Spleen (tissue), 11 donors: ENCODE results near the gene KRT7. TPM values are rescaled to one million over a fixed set of nuclear protein-coding genes. Genes with fewer than 3 reads are reported as not detected.

Experiments
- DNase-seq: peaks from one replicate; pipeline ENCODE4 v3.0.0-alpha.2; 2020
- H3K27ac ChIP-seq, 8 donors: fragments of 200-600 bp; sonication (generic) in 7 of 8; 1 replicate in 4 of 8; 2 replicates in 4 of 8; pipeline versions ENCODE4 v1.5.0 to v1.8.0; 2016 to 2021; ENCODE audit warnings: inconsistent platforms in 4 of 8, mild to moderate bottlenecking in 4 of 8, moderate library complexity in 1 of 8
- H3K27me3 ChIP-seq, 7 donors: fragments of 200-600 bp; sonication (generic) in 6 of 7; replicated peaks in 1 of 7; 1 replicate in 4 of 7; 2 replicates in 3 of 7; pipeline versions ENCODE4 v1.5.0 to v1.8.0; 2016 to 2021; ENCODE audit warnings: inconsistent platforms in 3 of 7, mild to moderate bottlenecking in 1 of 7
- H3K36me3 ChIP-seq, 6 donors: fragments of 200-600 bp; sonication (generic) in 5 of 6; 1 replicate in 4 of 6; 2 replicates in 2 of 6; pipeline versions ENCODE4 v1.5.0 to v1.8.0; 2016 to 2021; ENCODE audit warnings: inconsistent platforms in 2 of 6
- H3K4me1 ChIP-seq, 6 donors: fragments of 200-600 bp; sonication (generic) in 5 of 6; 1 replicate in 3 of 6; 2 replicates in 3 of 6; pipeline versions ENCODE4 v1.5.0 to v1.8.0; 2016 to 2021; ENCODE audit warnings: inconsistent platforms in 3 of 6
- H3K4me3 ChIP-seq, 8 donors: fragments of 200-600 bp; sonication (generic) in 7 of 8; 1 replicate in 4 of 8; 2 replicates in 4 of 8; pipeline versions ENCODE4 v1.5.0 to v1.8.0; 2016 to 2021; ENCODE audit warnings: inconsistent platforms in 4 of 8, mild to moderate bottlenecking in 4 of 8, moderate library complexity in 2 of 8
- H3K9me3 ChIP-seq, 8 donors: fragments of 200-600 bp; sonication (generic) in 7 of 8; 1 replicate in 4 of 8; 2 replicates in 4 of 8; pipeline versions ENCODE4 v1.5.0 to v1.8.0; 2016 to 2021; ENCODE audit warnings: inconsistent platforms in 4 of 8
- CTCF ChIP-seq, 11 experiments: fragments of 200-600 bp in 7 of 11; fragments of 450-650 bp in 4 of 11; sonication (generic) in 4 of 11; IDR thresholded peaks in 8 of 11; conservative IDR thresholded peaks in 3 of 11; 1 replicate in 7 of 11; 2 replicates in 4 of 11; pipeline versions ENCODE4 v1.4.0 to v1.8.0; 2016 to 2021; ENCODE audit warnings: antibody characterized with exemption in 11 of 11, inconsistent platforms in 4 of 11, mild to moderate bottlenecking in 1 of 11
- POLR2A ChIP-seq, 3 donors: fragments of 450-650 bp; IDR thresholded peaks; one replicate each; pipeline ENCODE4 v1.5.1; 2017; ENCODE audit warnings: antibody characterized with exemption in 3 of 3, mild to moderate bottlenecking in 1 of 3
- POLR2AphosphoS5 ChIP-seq, 3 donors: sonication (generic); formaldehyde crosslinking; IDR thresholded peaks; one replicate each; pipeline ENCODE4 v1.5.1; 2017; ENCODE audit warnings: antibody characterized with exemption in 3 of 3
- WGBS, 5 donors: extraction: QIAGEN DNeasy Blood & Tissue Kit in 3 of 5; methylation state at CpG; one replicate each; pipeline versions ENCODE4 v1.1.5 to v1.1.7; 2013 to 2018; 5-methylcytosine and 5-hydroxymethylcytosine counted together
- intact Hi-C: fragments of 100-400 bp; cut with DNase I; formaldehyde crosslinking; loops from one replicate; pipeline ENCODE4 v1.15.0; 2023; ENCODE audit warnings: low total_unique reads
- polyA plus RNA-seq, 3 donors: library from polyadenylated mRNA; stranded (reverse); fragments of 200-250 nt; gene quantifications; one replicate each; pipeline ENCODE4 v1.2.1, GENCODE V29; 2013
- total RNA-seq, 7 donors: library from RNA; depleted of rRNA in 3 of 7; stranded (reverse); fragments of >200 nt in 3 of 7; fragmentation: NEBNext Ultra II Directional in 4 of 7; extraction: Animal tissue kit (Norgen Biotek cat#: 25700) in 4 of 7; gene quantifications; one replicate each; pipeline versions ENCODE4 v1.1.0 to v1.2.1, GENCODE V29; 2016 to 2021
- donor health status: healthy with polysubstance abuse.
- donor health status: DM: no; HTN: no; CAD: no; lungs with moderate emphysema.
- donor health status: DM: no; HTN: no; CAD: no.
- donor health status: Bipolar disorder and iron deficiency.
- donor health status: healthy.
- donor health status: DM: no; HTN: no; CAD: no.
- donor health status: DM: yes; HTN: yes; CAD: no.

KRT7 gene
- total and polyA plus RNA-seq, 10 donors, result 0.73 to 1.9 (median 1.2) TPM; not detected in 3

- H3K4me1 ChIP-seq, result peaks cover 0 to 30% (median 15%) of the 10 kb centered on the region in 6 donors
- peaks cover 5 to 77% (median 28%) of the 10 kb centered on the region in 7 donors for H3K27me3 ChIP-seq
- peak; percentile 46 for DNase-seq
- intact Hi-C loops, result no loop called here
- WGBS, 5 donors, result 58 to 72% (median 69%) methylated on average over 8 of the region's 8 CpGs
- H3K36me3 ChIP-seq, result no peaks in the 10 kb centered on the region
- H3K27ac ChIP-seq, result no peak overlapping the region
- H3K9me3 ChIP-seq, result no peaks in the 10 kb centered on the region
- TF ChIP-seq CTCF (IDR thresholded peaks at IDR 0.05 in 8 of 11, conservative IDR thresholded peaks at IDR 0.05 in 3 of 11), result no peak
- no peak for TF ChIP-seq POLR2AphosphoS5 (IDR thresholded peaks at IDR 0.05)
- no peak for TF ChIP-seq POLR2A (IDR thresholded peaks at IDR 0.05)
- H3K4me3 ChIP-seq, result no peak overlapping the region
Observed at GRCh38 chr12:52230364-52231281, 2.4 kb upstream of the KRT7 start.

GRCh38 chr12:52231305-52232202 is 1.5 kb upstream of the KRT7 start:
- Histone ChIP-seq H3K27me3 (peaks cover 5 to 71% (median 28%) of the 10 kb centered on the region in 7 donors), H3K4me3 (no peak overlapping the region), H3K4me1 (peaks cover 0 to 25% (median 15%) of the 10 kb centered on the region in 6 donors), H3K9me3 (no peaks in the 10 kb centered on the region), H3K36me3 (no peaks in the 10 kb centered on the region), H3K27ac (no peak overlapping the region)
- DNase-seq, result peak; percentile 47
- no peak for TF ChIP-seq POLR2AphosphoS5 (IDR thresholded peaks at IDR 0.05)
- TF ChIP-seq POLR2A (IDR thresholded peaks at IDR 0.05), result no peak
- no peak for TF ChIP-seq CTCF (IDR thresholded peaks at IDR 0.05 in 8 of 11, conservative IDR thresholded peaks at IDR 0.05 in 3 of 11)
- 54 to 79% (median 73%) methylated on average over 16 of the region's 16 CpGs for WGBS, 5 donors
- intact Hi-C loops, result no loop called here

GRCh38 chr12:52232203-52232673 is 805 bp upstream of the KRT7 start:
- Histone ChIP-seq H3K36me3 (no peaks in the 10 kb centered on the region), H3K4me1 (peaks cover 0 to 24% (median 15%) of the 10 kb centered on the region in 6 donors), H3K27ac (no peak overlapping the region), H3K9me3 (no peaks in the 10 kb centered on the region), H3K27me3 (peaks cover 5 to 71% (median 28%) of the 10 kb centered on the region in 7 donors), H3K4me3 (no peak overlapping the region)
- DNase-seq, result peak; percentile 39
- 53 to 60% (median 59%) methylated on average over 12 of the region's 12 CpGs for WGBS, 5 donors
- TF ChIP-seq POLR2A (IDR thresholded peaks at IDR 0.05) (no peak), POLR2AphosphoS5 (IDR thresholded peaks at IDR 0.05) (no peak), CTCF (IDR thresholded peaks at IDR 0.05 in 8 of 11, conservative IDR thresholded peaks at IDR 0.05 in 3 of 11) (no peak)
- intact Hi-C loops, result no loop called here
